Neutrophil (primary cell): ENCODE results near the gene JPT2.
"Not testable (repeated sequence)": the region's sequence is repeated elsewhere in the genome, so short reads cannot be mapped to it uniquely, and the experiment has no call there.

ENCODE experiments used
- H3K27ac ChIP-seq: fragments of 200-600 bp; sonication (generic); 2 replicates; pipeline ENCODE4 v1.5.1; 2016; ENCODE audit warnings: mild to moderate bottlenecking, moderate library complexity
- H3K27me3 ChIP-seq: fragments of 200-600 bp; sonication (generic); 2 replicates; pipeline ENCODE4 v1.6.0; 2016; ENCODE audit warnings: mild to moderate bottlenecking
- H3K36me3 ChIP-seq: fragments of 200-600 bp; sonication (generic); 2 replicates; pipeline ENCODE4 v1.5.1; 2017
- H3K4me1 ChIP-seq, 2 experiments: fragments of 200-600 bp in 1 of 2; sonication (generic) in 1 of 2; 1 replicate in 1 of 2; 2 replicates in 1 of 2; pipeline versions ENCODE4 v1.5.1 to v1.6.1; 2013 to 2016; ENCODE audit warnings: low read depth in 1 of 2, low read length in 1 of 2, mild to moderate bottlenecking in 1 of 2, moderate library complexity in 1 of 2; ENCODE audit not compliant: control insufficient read depth in 1 of 2, insufficient read depth in 1 of 2
- H3K4me3 ChIP-seq, 2 experiments: fragments of 200-600 bp in 1 of 2; sonication (generic) in 1 of 2; 1 replicate in 1 of 2; 2 replicates in 1 of 2; pipeline ENCODE4 v1.5.1; 2013 to 2016; ENCODE audit warnings: low read depth in 1 of 2, low read length in 1 of 2, mild to moderate bottlenecking in 1 of 2, moderate library complexity in 1 of 2
- H3K9me3 ChIP-seq: fragments of 200-600 bp; sonication (generic); 2 replicates; pipeline ENCODE4 v1.5.1; 2016
- TF ChIP-seq, protein P1 (sequence below): fragments of 200-600 bp; sonication (generic); IDR thresholded peaks from 2 replicates; pipeline ENCODE4 v1.5.1; 2016; ENCODE audit warnings: antibody characterized with exemption

JPT2 gene

GRCh38 chr16:1713331-1713730, 35.3 kb downstream of the JPT2 start:
- no peaks in the 10 kb centered on the region for H3K36me3 ChIP-seq
- H3K27me3 ChIP-seq: no peaks in the 10 kb centered on the region
- no peaks in the 10 kb centered on the region for H3K9me3 ChIP-seq
- H3K27ac ChIP-seq: no peak overlapping the region
- TF ChIP-seq, protein P1, sequence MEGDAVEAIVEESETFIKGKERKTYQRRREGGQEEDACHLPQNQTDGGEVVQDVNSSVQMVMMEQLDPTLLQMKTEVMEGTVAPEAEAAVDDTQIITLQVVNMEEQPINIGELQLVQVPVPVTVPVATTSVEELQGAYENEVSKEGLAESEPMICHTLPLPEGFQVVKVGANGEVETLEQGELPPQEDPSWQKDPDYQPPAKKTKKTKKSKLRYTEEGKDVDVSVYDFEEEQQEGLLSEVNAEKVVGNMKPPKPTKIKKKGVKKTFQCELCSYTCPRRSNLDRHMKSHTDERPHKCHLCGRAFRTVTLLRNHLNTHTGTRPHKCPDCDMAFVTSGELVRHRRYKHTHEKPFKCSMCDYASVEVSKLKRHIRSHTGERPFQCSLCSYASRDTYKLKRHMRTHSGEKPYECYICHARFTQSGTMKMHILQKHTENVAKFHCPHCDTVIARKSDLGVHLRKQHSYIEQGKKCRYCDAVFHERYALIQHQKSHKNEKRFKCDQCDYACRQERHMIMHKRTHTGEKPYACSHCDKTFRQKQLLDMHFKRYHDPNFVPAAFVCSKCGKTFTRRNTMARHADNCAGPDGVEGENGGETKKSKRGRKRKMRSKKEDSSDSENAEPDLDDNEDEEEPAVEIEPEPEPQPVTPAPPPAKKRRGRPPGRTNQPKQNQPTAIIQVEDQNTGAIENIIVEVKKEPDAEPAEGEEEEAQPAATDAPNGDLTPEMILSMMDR: no peak
- H3K4me3 ChIP-seq: no peak overlapping the region
- H3K4me1 ChIP-seq: peaks cover 5 to 15% of the 10 kb centered on the region in 2 experiments

GRCh38 chr16:1713933-1714332, 35.9 kb downstream of the JPT2 start:
- H3K9me3 ChIP-seq: no peaks in the 10 kb centered on the region
- H3K4me3 ChIP-seq: no peak overlapping the region
- no peaks in the 10 kb centered on the region for H3K27me3 ChIP-seq
- no peak overlapping the region for H3K27ac ChIP-seq
- H3K4me1 ChIP-seq: peaks cover 5 to 12% of the 10 kb centered on the region in 2 experiments
- TF ChIP-seq, protein P1: no peak
- no peaks in the 10 kb centered on the region for H3K36me3 ChIP-seq

DNA sequence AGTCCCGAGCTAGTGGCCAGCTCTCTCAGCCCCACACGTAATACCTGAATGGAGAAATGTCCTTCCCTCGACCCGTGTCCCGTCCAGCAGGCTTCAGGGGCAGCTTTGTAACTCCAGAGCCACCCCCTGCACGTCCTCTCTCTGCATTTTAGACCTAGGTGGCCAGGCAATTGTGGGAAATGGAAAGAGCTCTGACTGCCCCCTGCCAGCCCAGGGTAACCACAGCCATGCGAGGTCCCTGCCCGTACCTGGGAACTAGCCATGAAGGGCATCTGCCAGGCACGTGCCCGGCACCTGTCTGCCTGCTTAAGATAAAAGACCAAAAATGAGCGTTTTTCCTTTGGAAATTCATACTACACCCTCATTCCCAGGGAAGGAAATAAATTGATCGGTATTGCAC, 37.1 kb downstream of the JPT2 start:
- H3K4me3 ChIP-seq: no peak overlapping the region
- H3K9me3 ChIP-seq: no peaks in the 10 kb centered on the region
- H3K4me1 ChIP-seq: peaks cover 12 to 19% of the 10 kb centered on the region in 2 experiments
- no peaks in the 10 kb centered on the region for H3K36me3 ChIP-seq
- TF ChIP-seq, protein P1: no peak
- H3K27ac ChIP-seq: no peak overlapping the region
- H3K27me3 ChIP-seq: no peaks in the 10 kb centered on the region

GRCh38 chr16:1718236-1718635, 40.2 kb downstream of the JPT2 start:
- H3K4me3 ChIP-seq, H3K27ac ChIP-seq, H3K9me3 ChIP-seq, H3K27me3 ChIP-seq, H3K36me3 ChIP-seq: not testable (repeated sequence)
- H3K4me1 ChIP-seq: peaks cover 25 to 36% of the 10 kb centered on the region in 2 experiments

GRCh38 chr16:1719559-1720229, 41.6 kb downstream of the JPT2 start:
- Histone ChIP-seq H3K4me1 (peaks cover 28 to 34% of the 10 kb centered on the region in 2 experiments), H3K27ac (peak overlapping the region; percentile 79)
- H3K27me3 ChIP-seq, H3K9me3 ChIP-seq, H3K4me3 ChIP-seq, H3K36me3 ChIP-seq: not testable (repeated sequence)

- Histone ChIP-seq H3K9me3 (no peaks in the 10 kb centered on the region), H3K27ac (peak overlapping the region; percentile 76), H3K27me3 (no peaks in the 10 kb centered on the region), H3K36me3 (peaks cover 15% of the 10 kb centered on the region), H3K4me3 (no peak overlapping the region), H3K4me1 (peaks cover 28 to 34% of the 10 kb centered on the region in 2 experiments)
- TF ChIP-seq, protein P1: no peak
These were observed 43.3 kb downstream of the JPT2 start for GRCh38 chr16:1721372-1721771.
